ENCODE results near the gene PEAK1.

Gene PEAK1

GRCh38 chr15:77346245-77347036, 73.5 kb downstream of the PEAK1 start:
- H3K4me3 ChIP-seq (ENCODE audit: control insufficient read depth, low read depth, low read length) = no peak overlapping the region
- DNase-seq (ENCODE audit: low read depth) = no peak
- TF ChIP-seq CTCF (IDR thresholded peaks at IDR 0.05; ENCODE audit: control insufficient read depth, insufficient read depth, low read depth, low read length, missing control alignments) = no peak

GRCh38 chr15:77342807-77343206, 77.1 kb downstream of the PEAK1 start:
- no peak overlapping the region for H3K4me3 ChIP-seq (ENCODE audit: control insufficient read depth, low read depth, low read length)
- no peak for DNase-seq (ENCODE audit: low read depth)
- TF ChIP-seq CTCF (IDR thresholded peaks at IDR 0.05; ENCODE audit: control insufficient read depth, insufficient read depth, low read depth, low read length, missing control alignments) = no peak

GRCh38 chr15:77340245-77340644, 79.7 kb downstream of the PEAK1 start:
- no peak for TF ChIP-seq CTCF (IDR thresholded peaks at IDR 0.05; ENCODE audit: control insufficient read depth, insufficient read depth, low read depth, low read length, missing control alignments)
- H3K4me3 ChIP-seq (ENCODE audit: control insufficient read depth, low read depth, low read length) = no peak overlapping the region
- no peak for DNase-seq (ENCODE audit: low read depth)

GRCh38 chr15:77336006-77336405, 83.9 kb downstream of the PEAK1 start:
- TF ChIP-seq CTCF (IDR thresholded peaks at IDR 0.05; ENCODE audit: control insufficient read depth, insufficient read depth, low read depth, low read length, missing control alignments) = no peak
- no peak for DNase-seq (ENCODE audit: low read depth)
- H3K4me3 ChIP-seq (ENCODE audit: control insufficient read depth, low read depth, low read length) = no peak overlapping the region

GRCh38 chr15:77335298-77335697, 84.6 kb downstream of the PEAK1 start:
- no peak for DNase-seq (ENCODE audit: low read depth)
- no peak for TF ChIP-seq CTCF (IDR thresholded peaks at IDR 0.05; ENCODE audit: control insufficient read depth, insufficient read depth, low read depth, low read length, missing control alignments)
- H3K4me3 ChIP-seq (ENCODE audit: control insufficient read depth, low read depth, low read length) = no peak overlapping the region

- no peak overlapping the region for H3K4me3 ChIP-seq (ENCODE audit: control insufficient read depth, low read depth, low read length)
- TF ChIP-seq CTCF (IDR thresholded peaks at IDR 0.05; ENCODE audit: control insufficient read depth, insufficient read depth, low read depth, low read length, missing control alignments) = no peak
- no peak for DNase-seq (ENCODE audit: low read depth)
Measured at GRCh38 chr15:77333166-77333565, 86.7 kb downstream of the PEAK1 start.

All from AG09309 (cell line).